ENCODE data around the gene FKRP. TPM values are rescaled to one million over a fixed set of nuclear protein-coding genes. Genes with fewer than 3 reads are reported as not detected.

Gene FKRP
- total RNA-seq, 1 donor from 2014 or later, result 27.8 TPM

DNA sequence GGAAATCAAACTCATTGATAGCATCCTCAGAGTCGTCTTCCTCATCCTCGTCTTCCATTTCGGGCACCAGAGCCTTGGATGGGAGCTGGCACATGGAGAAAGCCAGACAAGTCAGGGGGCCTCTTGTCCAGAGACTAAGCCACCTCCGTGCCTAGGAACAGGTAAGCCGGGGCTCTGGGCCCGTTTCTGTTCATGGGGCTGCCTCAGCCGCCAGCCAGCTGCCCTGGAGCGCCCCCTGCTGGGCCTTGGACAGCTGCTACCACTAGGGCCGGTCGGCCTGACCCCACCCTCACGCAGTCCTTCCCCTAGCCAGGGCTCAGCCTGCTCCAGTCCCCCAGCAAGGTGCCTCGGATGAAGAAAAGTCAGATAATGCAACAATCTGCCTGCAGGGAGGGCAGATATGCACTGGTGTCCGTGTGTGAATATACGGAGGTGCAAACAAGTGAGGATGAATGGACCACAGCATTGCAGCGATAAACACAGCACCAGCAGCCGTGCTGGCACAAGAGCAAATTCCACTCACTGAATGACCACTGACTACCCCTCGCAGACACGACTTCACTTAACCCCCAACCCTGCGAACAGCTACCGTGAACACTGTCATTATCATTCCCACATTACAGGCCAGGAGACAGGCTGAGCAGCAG is 17.0 kb upstream of the FKRP start:
- no peak overlapping the region for H3K4me3 ChIP-seq (ENCODE audit: low read depth, low read length)
- DNase-seq (ENCODE audit: low read depth), result no peak

DNA sequence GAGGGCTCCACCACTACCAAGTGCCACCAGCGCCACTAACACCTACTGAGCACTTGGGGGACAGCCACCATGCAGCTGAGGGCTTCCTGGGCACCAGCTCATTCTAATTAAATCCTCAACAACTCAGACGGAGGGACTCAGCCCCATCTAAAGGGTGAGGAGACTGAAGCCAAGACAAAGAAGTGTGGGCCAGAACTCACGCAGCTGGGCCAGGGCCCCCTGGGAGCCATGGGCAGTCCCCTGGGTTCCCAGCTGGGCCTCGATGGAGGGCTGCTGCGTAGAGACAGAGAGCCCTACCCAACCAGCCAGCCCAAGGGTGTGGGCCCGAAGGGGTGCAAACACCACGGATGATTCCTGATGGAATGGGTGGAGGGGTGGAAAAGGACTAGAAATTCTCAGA is 16.2 kb upstream of the FKRP start:
- TF ChIP-seq, protein P1, sequence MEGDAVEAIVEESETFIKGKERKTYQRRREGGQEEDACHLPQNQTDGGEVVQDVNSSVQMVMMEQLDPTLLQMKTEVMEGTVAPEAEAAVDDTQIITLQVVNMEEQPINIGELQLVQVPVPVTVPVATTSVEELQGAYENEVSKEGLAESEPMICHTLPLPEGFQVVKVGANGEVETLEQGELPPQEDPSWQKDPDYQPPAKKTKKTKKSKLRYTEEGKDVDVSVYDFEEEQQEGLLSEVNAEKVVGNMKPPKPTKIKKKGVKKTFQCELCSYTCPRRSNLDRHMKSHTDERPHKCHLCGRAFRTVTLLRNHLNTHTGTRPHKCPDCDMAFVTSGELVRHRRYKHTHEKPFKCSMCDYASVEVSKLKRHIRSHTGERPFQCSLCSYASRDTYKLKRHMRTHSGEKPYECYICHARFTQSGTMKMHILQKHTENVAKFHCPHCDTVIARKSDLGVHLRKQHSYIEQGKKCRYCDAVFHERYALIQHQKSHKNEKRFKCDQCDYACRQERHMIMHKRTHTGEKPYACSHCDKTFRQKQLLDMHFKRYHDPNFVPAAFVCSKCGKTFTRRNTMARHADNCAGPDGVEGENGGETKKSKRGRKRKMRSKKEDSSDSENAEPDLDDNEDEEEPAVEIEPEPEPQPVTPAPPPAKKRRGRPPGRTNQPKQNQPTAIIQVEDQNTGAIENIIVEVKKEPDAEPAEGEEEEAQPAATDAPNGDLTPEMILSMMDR (conservative IDR thresholded peaks at IDR 0.05; ENCODE audit: low read depth, low read length), result no peak
- no peak for DNase-seq (ENCODE audit: low read depth)
- no peak overlapping the region for H3K4me3 ChIP-seq (ENCODE audit: low read depth, low read length)

More for the DNA sequence above, 17.0 kb upstream of the FKRP start:
- TF ChIP-seq, protein P1 (conservative IDR thresholded peaks at IDR 0.05; ENCODE audit: low read depth, low read length), result peak; percentile 94

DNA sequence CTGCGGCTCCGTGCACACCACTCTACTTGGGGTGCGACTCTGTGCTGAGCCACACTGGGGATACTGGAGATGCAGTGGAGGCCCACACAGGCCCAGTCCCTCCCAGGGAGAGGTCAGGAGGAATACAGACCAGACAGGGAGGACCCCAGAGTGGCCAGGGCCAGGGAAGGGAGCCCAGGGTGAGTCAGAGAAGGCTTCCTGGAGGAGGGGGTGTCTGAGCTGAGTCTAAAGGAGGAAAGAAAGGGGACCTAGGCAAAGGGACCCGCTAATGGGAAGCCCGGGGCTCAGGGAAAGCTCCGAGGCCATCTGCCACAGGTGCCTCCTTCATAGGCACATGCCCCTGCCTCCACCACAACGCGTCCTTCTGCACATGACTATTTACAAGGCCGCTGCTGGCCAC is 15.7 kb upstream of the FKRP start:
- H3K4me3 ChIP-seq (ENCODE audit: low read depth, low read length), result no peak overlapping the region
- DNase-seq (ENCODE audit: low read depth), result no peak
- TF ChIP-seq, protein P1 (conservative IDR thresholded peaks at IDR 0.05; ENCODE audit: low read depth, low read length), result no peak

DNA sequence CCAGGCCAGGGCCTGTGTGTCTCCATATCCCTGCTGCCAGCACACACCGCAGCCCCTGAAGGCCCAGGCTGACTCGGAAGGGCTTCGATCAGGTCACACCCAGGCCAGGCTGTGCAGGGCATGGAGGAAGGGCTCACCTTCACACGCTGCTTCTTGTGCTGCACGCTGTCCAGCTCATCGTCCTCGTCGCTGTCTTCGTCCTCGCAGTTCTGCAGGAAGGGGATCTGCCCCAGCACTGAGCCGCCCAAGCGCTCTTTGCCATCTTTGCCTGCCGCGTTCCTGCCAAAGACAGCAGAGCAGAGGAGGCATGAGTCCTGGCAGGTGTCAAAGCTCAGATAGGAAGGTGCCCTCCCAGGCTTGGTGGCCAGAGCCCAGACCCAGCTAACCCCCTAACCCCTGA is 15.3 kb upstream of the FKRP start:
- DNase-seq (ENCODE audit: low read depth), result no peak
- H3K4me3 ChIP-seq (ENCODE audit: low read depth, low read length), result no peak overlapping the region
- TF ChIP-seq, protein P1 (conservative IDR thresholded peaks at IDR 0.05; ENCODE audit: low read depth, low read length), result no peak

DNA sequence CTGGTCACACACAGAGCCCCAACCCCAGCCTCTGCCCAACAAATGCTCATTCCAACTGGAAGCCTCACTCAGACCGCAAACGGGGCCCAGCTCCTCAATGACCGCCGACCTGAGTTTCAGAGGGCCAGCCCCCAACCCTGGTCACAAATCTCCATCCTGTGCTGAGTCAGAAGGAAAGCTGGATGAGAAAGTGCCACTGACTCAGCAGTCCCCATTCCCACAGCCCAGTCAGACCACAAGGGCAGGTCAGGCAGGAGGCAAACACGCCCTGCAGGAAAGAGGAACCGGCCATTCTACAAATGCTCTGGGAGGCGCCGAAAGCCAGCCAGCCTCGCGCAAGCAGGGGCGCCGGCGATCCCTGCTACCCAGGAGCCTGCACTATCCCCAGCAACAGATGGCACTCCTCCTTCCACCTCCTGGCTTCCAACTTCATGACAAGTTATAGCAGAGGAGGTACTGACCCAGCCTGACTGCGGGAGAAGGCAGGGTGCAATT is 14.8 kb upstream of the FKRP start:
- TF ChIP-seq, protein P1 (conservative IDR thresholded peaks at IDR 0.05; ENCODE audit: low read depth, low read length), result no peak
- no peak for DNase-seq (ENCODE audit: low read depth)
- no peak overlapping the region for H3K4me3 ChIP-seq (ENCODE audit: low read depth, low read length)

DNA sequence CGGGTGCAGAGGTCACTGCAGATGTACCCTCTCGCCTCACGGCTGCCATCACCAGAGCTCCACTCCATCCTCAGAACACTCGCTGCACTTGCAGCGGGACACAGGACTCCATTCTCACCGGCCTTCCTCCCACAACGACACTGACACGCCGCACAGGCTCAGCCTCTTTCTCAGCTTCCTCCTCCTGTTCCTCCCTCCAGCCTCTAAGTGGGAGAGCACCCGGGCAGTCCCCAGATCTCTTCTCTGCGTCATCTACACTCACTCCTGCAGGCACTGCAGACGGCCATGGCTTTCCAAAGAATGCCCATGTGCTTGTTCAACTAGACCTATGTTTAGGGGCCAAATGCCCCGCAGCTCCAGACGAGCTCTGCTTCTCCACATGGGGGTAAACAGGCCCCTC is 14.3 kb upstream of the FKRP start:
- H3K4me3 ChIP-seq (ENCODE audit: low read depth, low read length), result no peak overlapping the region
- no peak for DNase-seq (ENCODE audit: low read depth)
- TF ChIP-seq, protein P1 (conservative IDR thresholded peaks at IDR 0.05; ENCODE audit: low read depth, low read length), result no peak

All from epithelial cell of proximal tubule (primary cell).